KMS-11 (cell line): ENCODE measurements around the gene NDUFB10.

Experiments
- H2AFZ ChIP-seq: fragments of 200-600 bp; sonication (generic); 2 replicates; pipeline ENCODE4 v1.6.1; 2016; ENCODE audit warnings: antibody characterized with exemption, mixed run types, low read depth
- H3K27ac ChIP-seq: fragments of 200-600 bp; sonication (generic); 2 replicates; pipeline ENCODE4 v1.6.1; 2016; ENCODE audit warnings: mild to moderate bottlenecking, mixed run types
- H3K27me3 ChIP-seq: fragments of 200-600 bp; sonication (generic); 2 replicates; pipeline ENCODE4 v1.6.1; 2017; ENCODE audit warnings: mild to moderate bottlenecking, low read depth, mixed run types, moderate library complexity; ENCODE audit not compliant: insufficient read depth
- H3K36me3 ChIP-seq: fragments of 200-600 bp; sonication (generic); 2 replicates; pipeline ENCODE4 v1.6.1; 2017; ENCODE audit warnings: mild to moderate bottlenecking, mixed run types; ENCODE audit not compliant: insufficient read depth
- H3K4me1 ChIP-seq: fragments of 200-600 bp; sonication (generic); 2 replicates; pipeline ENCODE4 v1.6.1; 2016; ENCODE audit warnings: mild to moderate bottlenecking, low read depth, mixed run types; ENCODE audit not compliant: poor library complexity, severe bottlenecking
- H3K4me2 ChIP-seq: fragments of 200-600 bp; sonication (generic); 2 replicates; pipeline ENCODE4 v1.7.0; 2016; ENCODE audit warnings: mild to moderate bottlenecking, mixed run types
- H3K4me3 ChIP-seq: fragments of 200-600 bp; sonication (generic); IDR thresholded peaks from 2 replicates; pipeline ENCODE4 v1.6.1; 2017; ENCODE audit warnings: low read depth, low read length, mixed read lengths; ENCODE audit not compliant: insufficient read depth
- H3K79me2 ChIP-seq: fragments of 200-600 bp; sonication (generic); 2 replicates; pipeline ENCODE4 v1.6.1; 2016; ENCODE audit warnings: low read depth, mixed run types; ENCODE audit not compliant: insufficient read depth
- H3K9ac ChIP-seq: fragments of 200-600 bp; sonication (generic); 2 replicates; pipeline ENCODE4 v1.6.1; 2016; ENCODE audit warnings: mild to moderate bottlenecking, mixed run types
- H4K20me1 ChIP-seq: fragments of 200-600 bp; sonication (generic); 2 replicates; pipeline ENCODE4 v1.6.1; 2016; ENCODE audit warnings: mild to moderate bottlenecking, mixed run types; ENCODE audit not compliant: insufficient read depth
- TF ChIP-seq, protein P1 (sequence below): fragments of 200-600 bp; sonication (generic); conservative IDR thresholded peaks from 2 replicates; pipeline ENCODE4 v1.6.1; 2017; ENCODE audit warnings: low read depth, mild to moderate bottlenecking, antibody characterized with exemption, low read length, moderate library complexity, mixed read lengths

The NDUFB10 gene

DNA sequence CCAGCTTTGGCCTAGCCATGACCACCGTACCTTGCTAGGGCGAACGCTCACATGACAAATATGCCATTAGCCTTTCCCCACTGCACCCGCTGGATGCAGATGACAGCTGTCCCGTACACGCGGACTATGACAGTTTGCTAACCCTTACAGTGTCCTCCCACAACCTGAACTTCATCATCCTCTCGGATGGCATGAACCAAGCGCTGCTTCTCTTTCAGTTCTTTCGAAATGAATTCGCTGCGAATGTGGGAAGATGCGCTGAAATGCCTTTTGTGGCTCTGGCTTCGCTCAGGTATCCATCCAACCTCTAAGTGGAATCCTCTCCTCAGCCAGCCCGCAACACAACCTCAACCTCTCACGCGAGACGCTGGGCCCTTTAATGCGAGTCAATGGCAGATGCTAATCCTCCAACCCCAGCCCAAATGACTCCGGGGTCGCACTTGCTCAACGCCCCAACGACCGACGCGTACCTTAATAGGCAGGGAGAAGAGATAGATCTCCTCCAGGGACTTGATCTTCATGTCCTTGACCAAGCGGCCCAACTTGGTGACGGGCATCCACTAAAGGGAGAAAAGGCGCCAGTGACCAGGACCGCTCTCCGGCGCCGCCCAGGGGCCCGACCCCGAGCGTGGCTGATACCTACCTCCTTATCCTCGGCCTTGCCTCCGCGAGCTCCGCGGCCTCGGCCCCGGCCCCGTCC lies 4.6 kb downstream of the NDUFB10 start:
- Histone ChIP-seq H3K36me3 (no peaks in the 10 kb centered on the region; the same call in 1 of the 2 replicates), H3K79me2 (peaks cover 22% of the 10 kb centered on the region), H2AFZ (no peak overlapping the region), H3K9ac (peak overlapping the region; percentile 77; the same call in 1 of the 2 replicates), H3K27ac (peak overlapping the region; percentile 88), H3K4me2 (peak overlapping the region; percentile 64), H3K4me3 (no peak overlapping the region), H3K27me3 (no peaks in the 10 kb centered on the region), H3K4me1 (peaks cover 14% of the 10 kb centered on the region), H4K20me1 (no peaks in the 10 kb centered on the region)
- TF ChIP-seq, protein P1, sequence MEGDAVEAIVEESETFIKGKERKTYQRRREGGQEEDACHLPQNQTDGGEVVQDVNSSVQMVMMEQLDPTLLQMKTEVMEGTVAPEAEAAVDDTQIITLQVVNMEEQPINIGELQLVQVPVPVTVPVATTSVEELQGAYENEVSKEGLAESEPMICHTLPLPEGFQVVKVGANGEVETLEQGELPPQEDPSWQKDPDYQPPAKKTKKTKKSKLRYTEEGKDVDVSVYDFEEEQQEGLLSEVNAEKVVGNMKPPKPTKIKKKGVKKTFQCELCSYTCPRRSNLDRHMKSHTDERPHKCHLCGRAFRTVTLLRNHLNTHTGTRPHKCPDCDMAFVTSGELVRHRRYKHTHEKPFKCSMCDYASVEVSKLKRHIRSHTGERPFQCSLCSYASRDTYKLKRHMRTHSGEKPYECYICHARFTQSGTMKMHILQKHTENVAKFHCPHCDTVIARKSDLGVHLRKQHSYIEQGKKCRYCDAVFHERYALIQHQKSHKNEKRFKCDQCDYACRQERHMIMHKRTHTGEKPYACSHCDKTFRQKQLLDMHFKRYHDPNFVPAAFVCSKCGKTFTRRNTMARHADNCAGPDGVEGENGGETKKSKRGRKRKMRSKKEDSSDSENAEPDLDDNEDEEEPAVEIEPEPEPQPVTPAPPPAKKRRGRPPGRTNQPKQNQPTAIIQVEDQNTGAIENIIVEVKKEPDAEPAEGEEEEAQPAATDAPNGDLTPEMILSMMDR = no peak

DNA sequence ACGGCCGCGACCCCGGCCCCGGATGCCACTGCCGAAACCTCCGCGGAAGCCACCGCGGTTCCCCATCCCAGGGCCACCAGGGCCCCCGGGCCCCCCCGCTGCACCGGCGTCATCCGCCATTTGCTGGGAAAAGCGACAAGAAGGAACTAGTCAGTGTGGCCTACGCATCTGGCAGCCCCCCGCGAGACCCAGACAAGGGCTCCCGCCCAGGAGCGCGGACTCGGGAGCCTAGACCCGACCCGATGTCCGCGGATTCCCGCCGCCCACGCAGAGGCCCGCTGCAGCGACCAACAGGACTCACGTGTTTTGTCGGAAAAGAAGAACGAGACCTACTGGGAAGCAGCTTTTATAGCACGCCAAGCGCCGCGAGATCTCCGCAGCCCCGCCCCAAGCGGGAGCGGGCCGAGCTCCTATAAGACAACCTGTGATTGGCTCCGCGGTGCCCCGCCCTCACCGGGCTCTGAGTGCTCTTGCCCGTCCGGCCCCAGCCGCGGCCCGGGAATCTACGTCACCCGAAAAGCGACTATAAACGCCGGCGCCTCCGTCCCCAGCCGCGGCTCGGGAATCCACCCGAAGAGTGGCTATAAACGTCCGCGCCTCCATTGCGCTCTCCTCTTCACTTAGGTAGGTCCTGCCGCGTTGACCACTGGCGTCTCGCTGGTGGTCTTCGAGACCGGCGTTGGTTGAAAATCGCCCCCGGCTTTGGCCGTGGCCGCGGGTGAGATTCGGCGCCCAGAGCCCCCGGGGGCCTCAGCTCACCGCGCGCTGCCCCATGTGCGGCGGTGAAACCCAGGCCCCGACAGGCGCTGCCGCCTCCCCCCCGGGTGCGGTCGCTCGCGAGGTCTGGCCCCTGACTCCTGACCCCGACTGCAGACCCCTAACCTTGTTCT lies 5.4 kb downstream of the NDUFB10 start, which contains the start of gene RPS2:
TSS of gene RPS2 (minus strand) at position 321 of the 890 bp plus-strand sequence. CDS start at position 120, 201 bp downstream.
- Histone ChIP-seq H3K4me1 (peaks cover 11% of the 10 kb centered on the region), H3K36me3 (no peaks in the 10 kb centered on the region; the same call in 1 of the 2 replicates), H3K27me3 (no peaks in the 10 kb centered on the region), H3K79me2 (peaks cover 18% of the 10 kb centered on the region), H3K4me3 (no peak within 1 kb of the TSS), H3K9ac (peak within 1 kb of the TSS; percentile 77), H3K4me2 (peak within 1 kb of the TSS; percentile 64), H2AFZ (peak within 1 kb of the TSS; percentile 72), H4K20me1 (no peaks in the 10 kb centered on the region), H3K27ac (peak within 1 kb of the TSS; percentile 88)
- TF ChIP-seq, protein P1 = no peak

DNA sequence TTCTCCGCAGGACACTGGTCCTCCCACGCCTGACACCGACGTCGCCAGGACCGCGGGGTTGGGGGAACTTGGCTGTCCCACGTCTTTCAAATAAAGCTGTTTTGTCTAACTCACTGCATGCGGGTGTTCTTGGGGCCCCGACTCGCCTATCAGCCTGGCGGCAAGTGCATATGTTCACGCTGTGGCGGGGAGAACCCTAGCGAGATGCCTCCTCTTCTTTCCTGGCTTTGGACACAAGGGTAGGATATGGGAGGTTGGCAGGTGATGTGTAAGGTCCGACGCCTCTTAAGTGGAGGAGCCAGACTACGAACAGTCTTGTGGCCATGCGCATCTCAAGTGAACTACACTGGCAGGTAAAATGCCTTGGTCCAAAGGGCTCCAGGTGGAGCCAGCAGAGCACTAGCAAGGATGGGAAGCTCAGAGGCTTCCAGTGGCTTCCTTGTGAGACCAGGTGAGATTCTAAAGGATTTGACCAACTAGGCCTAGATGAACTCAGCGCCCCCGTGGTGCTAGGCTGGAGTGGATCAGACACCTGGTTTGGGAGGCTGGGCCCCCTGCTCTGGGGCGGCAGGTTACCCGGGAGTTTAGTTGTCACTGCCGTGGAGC lies 6.2 kb downstream of the NDUFB10 start:
- Histone ChIP-seq H3K27ac (peak overlapping the region; percentile 88), H3K36me3 (no peaks in the 10 kb centered on the region; the same call in 1 of the 2 replicates), H3K4me1 (peaks cover 7% of the 10 kb centered on the region), H3K9ac (peak overlapping the region; percentile 77), H4K20me1 (no peaks in the 10 kb centered on the region), H2AFZ (peak overlapping the region; percentile 72; the same call in 1 of the 2 replicates), H3K4me3 (no peak overlapping the region), H3K27me3 (no peaks in the 10 kb centered on the region), H3K79me2 (peaks cover 11% of the 10 kb centered on the region; the same call in 1 of the 2 replicates), H3K4me2 (peak overlapping the region; percentile 64; the same call in 1 of the 2 replicates)
- TF ChIP-seq, protein P1 = no peak

DNA sequence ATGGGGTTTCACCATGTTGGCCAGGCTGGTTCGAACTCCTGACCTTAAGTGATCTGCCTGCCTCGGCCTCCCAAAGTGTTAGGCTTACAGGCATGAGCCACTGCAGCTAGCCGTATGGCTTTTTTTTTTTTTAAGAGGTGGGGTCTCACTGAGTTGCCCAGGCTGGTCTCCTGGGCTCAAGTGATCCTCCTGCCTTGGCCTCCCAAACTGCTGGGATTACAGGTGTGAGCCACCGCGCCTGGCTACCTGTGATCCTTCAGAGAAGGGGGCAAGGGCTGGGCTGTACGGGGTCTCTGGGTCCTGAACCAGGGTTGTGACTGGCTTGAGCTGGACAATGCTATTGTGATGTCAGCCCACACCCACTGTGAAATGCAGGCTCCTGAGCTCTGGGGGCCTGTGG lies 7.1 kb downstream of the NDUFB10 start, which contains the start of gene RNF151:
TSS of gene RNF151 (plus strand) at position 397 of the 400 bp plus-strand sequence. CDS start 26 bp downstream, outside the sequence.
- TF ChIP-seq, protein P1 = no peak
- Histone ChIP-seq H3K79me2 (peaks cover 9% of the 10 kb centered on the region; the same call in 1 of the 2 replicates), H3K27ac (no peak within 1 kb of the TSS; the same call in 1 of the 2 replicates), H4K20me1 (no peaks in the 10 kb centered on the region), H3K4me2 (peak within 1 kb of the TSS; percentile 64; the same call in 1 of the 2 replicates), H3K9ac (peak within 1 kb of the TSS; percentile 77; the same call in 1 of the 2 replicates), H3K27me3 (no peaks in the 10 kb centered on the region), H3K4me1 (peaks cover 4% of the 10 kb centered on the region), H3K36me3 (no peaks in the 10 kb centered on the region; the same call in 1 of the 2 replicates), H2AFZ (no peak within 1 kb of the TSS), H3K4me3 (no peak within 1 kb of the TSS)
